Fibroblast of the aortic adventitia (primary cell): ENCODE measurements around the gene PTPRR. TPM values are rescaled to one million over a fixed set of nuclear protein-coding genes. Genes with fewer than 3 reads are reported as not detected.

Experiments
- DNase-seq: peaks from one replicate; pipeline ENCODE4 v3.0.0-alpha.2; 2010; ENCODE audit warnings: low read depth
- H3K4me3 ChIP-seq: 2 replicates; pipeline ENCODE4 v1.5.1; 2011; ENCODE audit warnings: low read depth, mild to moderate bottlenecking, control low read depth, low read length, moderate library complexity
- total RNA-seq: library from RNA; depleted of rRNA; stranded (reverse); fragments of >200 nt; gene quantifications from 2 replicates; pipeline ENCODE4 v1.2.3, GENCODE V29; 2012; ENCODE audit warnings: low replicate concordance
- TF ChIP-seq, protein P1 (sequence below): IDR thresholded peaks from 2 replicates; pipeline ENCODE4 v1.5.1; 2011; ENCODE audit warnings: mild to moderate bottlenecking, low read length, control low read depth, inconsistent platforms; ENCODE audit not compliant: insufficient read depth

PTPRR gene
- total RNA-seq, 1 donor, result 1.4 TPM

DNA sequence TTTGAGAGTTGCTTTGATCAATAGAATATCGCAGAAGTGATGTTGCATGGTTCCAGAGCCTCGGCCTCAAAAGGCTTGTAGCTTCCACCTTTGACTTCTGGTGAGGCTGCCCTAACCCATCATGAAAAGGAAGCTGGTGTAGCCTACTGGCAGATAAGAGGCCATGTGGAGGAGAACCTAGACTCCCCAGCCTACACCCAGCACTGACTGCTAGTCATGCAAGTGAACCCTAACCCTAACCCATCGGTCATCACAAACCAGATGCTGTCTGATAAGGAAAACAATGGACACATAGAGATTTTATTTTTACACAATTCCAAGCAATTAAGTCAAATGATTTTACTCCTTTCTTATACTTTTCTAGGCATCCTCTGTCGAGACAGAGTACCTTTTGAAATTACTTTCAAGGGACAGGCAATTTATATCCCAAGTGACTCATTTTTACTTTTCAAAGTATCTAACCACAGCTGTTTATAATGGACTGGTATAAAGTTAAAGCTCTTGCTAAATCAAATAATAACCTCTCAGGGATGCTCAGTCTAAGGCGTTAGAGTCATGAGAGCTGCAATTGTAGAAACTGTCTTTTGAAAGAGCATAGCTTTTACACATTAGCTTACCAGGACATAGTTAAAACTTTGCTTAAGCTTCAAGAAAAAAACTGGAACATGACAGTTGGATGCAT lies 300.9 kb downstream of the PTPRR start:
- TF ChIP-seq, protein P1, sequence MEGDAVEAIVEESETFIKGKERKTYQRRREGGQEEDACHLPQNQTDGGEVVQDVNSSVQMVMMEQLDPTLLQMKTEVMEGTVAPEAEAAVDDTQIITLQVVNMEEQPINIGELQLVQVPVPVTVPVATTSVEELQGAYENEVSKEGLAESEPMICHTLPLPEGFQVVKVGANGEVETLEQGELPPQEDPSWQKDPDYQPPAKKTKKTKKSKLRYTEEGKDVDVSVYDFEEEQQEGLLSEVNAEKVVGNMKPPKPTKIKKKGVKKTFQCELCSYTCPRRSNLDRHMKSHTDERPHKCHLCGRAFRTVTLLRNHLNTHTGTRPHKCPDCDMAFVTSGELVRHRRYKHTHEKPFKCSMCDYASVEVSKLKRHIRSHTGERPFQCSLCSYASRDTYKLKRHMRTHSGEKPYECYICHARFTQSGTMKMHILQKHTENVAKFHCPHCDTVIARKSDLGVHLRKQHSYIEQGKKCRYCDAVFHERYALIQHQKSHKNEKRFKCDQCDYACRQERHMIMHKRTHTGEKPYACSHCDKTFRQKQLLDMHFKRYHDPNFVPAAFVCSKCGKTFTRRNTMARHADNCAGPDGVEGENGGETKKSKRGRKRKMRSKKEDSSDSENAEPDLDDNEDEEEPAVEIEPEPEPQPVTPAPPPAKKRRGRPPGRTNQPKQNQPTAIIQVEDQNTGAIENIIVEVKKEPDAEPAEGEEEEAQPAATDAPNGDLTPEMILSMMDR, result no peak
- H3K4me3 ChIP-seq, result no peak overlapping the region
- peak; percentile 50 for DNase-seq

DNA sequence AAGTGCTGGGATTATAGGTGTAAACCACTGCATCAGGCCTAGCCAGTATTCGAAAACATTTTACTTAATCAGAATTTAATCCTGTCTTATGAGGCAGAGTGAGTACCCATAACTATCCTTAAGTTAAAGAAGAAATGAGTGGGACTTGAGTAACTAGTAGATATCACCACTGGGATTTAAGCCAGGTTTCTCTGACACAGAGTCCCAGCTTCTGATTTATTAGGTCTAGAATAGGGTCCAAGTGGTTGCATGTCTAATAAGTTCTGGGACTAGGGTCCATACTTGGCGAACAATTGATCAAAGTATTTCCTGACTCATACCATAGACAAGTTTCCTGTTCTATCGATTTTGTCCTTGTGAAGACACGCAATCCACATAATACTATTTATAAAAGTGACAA lies 302.2 kb downstream of the PTPRR start:
- DNase-seq, result peak; percentile 35
- TF ChIP-seq, protein P1, result no peak
- H3K4me3 ChIP-seq, result no peak overlapping the region

DNA sequence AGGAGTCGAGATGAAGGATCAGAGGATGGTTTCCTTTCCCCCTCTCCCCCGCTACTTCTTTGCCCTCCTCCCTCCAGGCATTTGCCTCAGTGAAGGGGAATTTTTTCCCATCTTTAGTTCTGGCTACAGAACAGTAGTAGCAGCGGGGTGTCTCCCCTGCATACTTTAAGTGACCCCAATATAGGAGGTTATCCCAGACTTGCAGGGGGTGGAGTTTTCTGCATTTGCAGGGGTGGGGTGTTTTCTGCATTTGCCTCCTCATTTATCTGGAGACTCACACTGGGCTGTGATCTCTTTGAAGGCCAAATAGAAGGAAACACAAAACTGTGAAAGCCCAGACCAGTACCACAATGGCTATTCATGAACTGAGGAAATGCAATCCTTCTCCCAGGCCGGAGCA lies 303.1 kb downstream of the PTPRR start:
- TF ChIP-seq, protein P1, result no peak
- no peak overlapping the region for H3K4me3 ChIP-seq
- DNase-seq, result no peak

DNA sequence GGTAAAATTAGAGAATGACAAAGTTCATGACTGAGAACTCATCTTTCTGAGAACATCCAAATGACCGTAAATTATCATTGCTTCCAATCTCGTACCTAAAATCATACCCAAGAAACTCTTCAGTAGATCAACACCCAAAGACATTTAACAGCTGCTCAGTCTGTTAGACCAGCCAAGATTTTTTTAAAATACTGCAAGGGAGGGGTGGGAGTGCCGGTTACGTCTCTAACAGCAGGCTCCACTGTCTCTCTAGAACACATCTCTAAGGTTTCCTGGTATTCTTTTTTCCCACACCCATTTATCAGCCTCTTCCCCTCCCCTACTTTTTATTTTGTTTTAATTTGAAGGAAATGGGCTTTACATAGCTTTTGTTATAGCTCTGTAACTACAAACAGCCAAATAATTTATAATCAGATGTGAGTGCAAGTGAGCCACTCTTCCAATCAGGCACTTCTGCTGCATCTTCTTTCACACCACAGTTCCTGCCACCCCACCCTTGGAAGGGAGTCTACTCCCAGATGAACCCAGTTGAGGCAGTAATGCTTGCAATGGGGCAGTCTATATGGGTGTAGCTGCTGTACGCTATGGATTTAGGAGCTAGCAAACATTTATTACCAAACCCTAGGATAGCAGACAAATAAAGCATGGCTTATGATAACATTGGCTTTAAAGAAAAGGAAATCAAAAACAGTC lies 305.2 kb downstream of the PTPRR start:
- no peak for DNase-seq
- H3K4me3 ChIP-seq, result no peak overlapping the region
- TF ChIP-seq, protein P1, result no peak

DNA sequence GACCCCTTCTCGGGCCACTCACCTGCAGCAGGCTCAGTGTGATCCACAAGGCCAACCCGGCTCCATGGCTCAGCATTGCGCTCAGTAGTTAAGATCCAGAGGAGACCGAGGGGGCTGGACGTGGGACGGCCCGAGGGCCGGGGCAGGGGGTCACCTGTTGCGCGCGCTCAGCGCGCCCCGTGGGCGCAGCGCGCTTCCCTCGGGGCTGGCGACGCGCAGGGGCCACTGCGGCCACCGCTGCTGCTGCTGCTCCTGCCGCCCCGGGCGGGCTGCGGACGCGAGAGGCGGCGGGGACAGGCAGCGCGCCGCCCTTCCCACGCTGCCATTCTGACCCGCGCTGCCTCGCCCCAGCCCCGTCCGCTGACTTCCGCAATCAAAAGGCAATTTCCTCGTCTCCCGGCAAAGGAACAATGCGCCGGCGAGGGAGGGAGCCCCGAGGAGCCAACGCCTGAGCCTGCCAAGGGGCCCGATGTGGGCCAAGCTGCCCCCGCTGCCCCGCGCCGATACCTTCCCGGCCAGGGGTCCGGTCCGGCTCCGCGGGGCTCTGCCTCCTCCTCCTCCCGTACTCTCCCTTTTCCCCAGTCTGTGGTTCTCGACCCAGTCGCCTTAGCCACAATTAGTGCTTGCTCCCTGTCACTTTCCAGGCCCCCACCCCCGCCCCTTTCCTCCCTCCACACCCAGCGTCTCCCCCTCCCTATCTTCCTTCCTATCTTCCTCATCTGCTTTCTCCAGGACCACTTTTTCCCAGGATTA lies 310.6 kb downstream of the PTPRR start:
- H3K4me3 ChIP-seq, result peak overlapping the region; percentile 66
- TF ChIP-seq, protein P1, result no peak
- DNase-seq, result peak; percentile 29

DNA sequence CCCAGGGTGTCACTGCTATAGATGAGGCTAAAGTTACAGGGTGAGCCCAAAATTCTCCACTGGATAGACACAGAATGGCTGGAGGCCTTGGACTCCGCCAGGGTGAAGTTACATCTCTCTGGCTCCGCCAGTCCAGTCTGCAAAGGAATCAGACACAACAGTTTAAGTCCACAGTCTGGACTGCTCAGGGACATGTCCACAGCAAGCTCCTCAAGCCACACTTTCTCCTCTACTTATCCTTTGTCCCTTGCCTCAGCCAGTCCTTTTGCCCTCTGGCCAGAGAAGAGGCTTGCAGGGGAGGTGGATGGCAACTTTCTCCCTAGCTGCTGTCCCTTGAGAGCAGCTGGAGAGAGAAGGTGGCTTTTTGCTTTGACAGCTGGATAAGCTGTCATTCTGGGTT lies 311.3 kb downstream of the PTPRR start:
- TF ChIP-seq, protein P1, result no peak
- DNase-seq, result no peak
- peak overlapping the region; percentile 66 for H3K4me3 ChIP-seq
